ENCODE measurements around the gene GPR18. TPM values are rescaled to one million over a fixed set of nuclear protein-coding genes. Genes with fewer than 3 reads are reported as not detected.
"Not testable (repeated sequence)": the region's sequence is repeated elsewhere in the genome, so short reads cannot be mapped to it uniquely, and the experiment has no call there.

GPR18 gene
- total RNA-seq, 1 donor from 2014 or later, result 0.59 TPM

GRCh38 chr13:99230991-99231390 is 27.2 kb downstream of the GPR18 start:
- Mint-ChIP-seq H3K36me3 (ENCODE audit: low read depth, unreplicated experiment) (peaks cover 2% of the 10 kb centered on the region), H3K9me3 (ENCODE audit: unreplicated experiment) (no peaks in the 10 kb centered on the region), H3K4me1 (ENCODE audit: low read depth, unreplicated experiment) (peaks cover 35% of the 10 kb centered on the region), H3K4me3 (ENCODE audit: unreplicated experiment) (no peak overlapping the region), H3K27me3 (ENCODE audit: low read depth, unreplicated experiment) (no peaks in the 10 kb centered on the region), H3K27ac (ENCODE audit: unreplicated experiment) (no peak overlapping the region)
- DNase-seq (ENCODE audit: low read depth) (no peak), FAIRE-seq (no peak)
- no peak overlapping the region for H3K27ac ChIP-seq (ENCODE audit: low read depth, low read length)
- TF ChIP-seq EZH2 (IDR thresholded peaks at IDR 0.05; ENCODE audit: insufficient read depth, low read length), result no peak
- no peak for TF ChIP-seq CTCF (IDR thresholded peaks at IDR 0.05; ENCODE audit: insufficient read depth, low read depth, low read length)
- H3K9ac ChIP-seq (ENCODE audit: low read length), result no peak overlapping the region
- no peaks in the 10 kb centered on the region for H3K9me3 ChIP-seq (ENCODE audit: insufficient read depth, low read depth, low read length)
- no peak overlapping the region for H2AFZ ChIP-seq (ENCODE audit: low read depth, low read length)
- peaks cover 58% of the 10 kb centered on the region for H4K20me1 ChIP-seq (ENCODE audit: insufficient read depth, low read length)
- H3K4me3 ChIP-seq (ENCODE audit: insufficient read depth, low read depth, low read length), result no peak overlapping the region
- peaks cover 54% of the 10 kb centered on the region for H3K79me2 ChIP-seq (ENCODE audit: insufficient read depth, low read length)
- H3K4me2 ChIP-seq (ENCODE audit: low read length), result no peak overlapping the region
- no peaks in the 10 kb centered on the region for H3K27me3 ChIP-seq (ENCODE audit: insufficient read depth, low read length)
- H3K36me3 ChIP-seq (ENCODE audit: insufficient read depth, low read length), result no peaks in the 10 kb centered on the region
- peaks cover 19% of the 10 kb centered on the region for H3K4me1 ChIP-seq (ENCODE audit: insufficient read depth, low read length)

- H3K36me3 Mint-ChIP-seq (ENCODE audit: low read depth, unreplicated experiment); DNase-seq (ENCODE audit: low read depth); H3K27ac ChIP-seq (ENCODE audit: low read depth, low read length); H3K9me3 ChIP-seq (ENCODE audit: insufficient read depth, low read depth, low read length); H3K4me3 Mint-ChIP-seq (ENCODE audit: unreplicated experiment); H3K27me3 Mint-ChIP-seq (ENCODE audit: low read depth, unreplicated experiment); H3K9ac ChIP-seq (ENCODE audit: low read length); FAIRE-seq; H3K36me3 ChIP-seq (ENCODE audit: insufficient read depth, low read length); H3K27me3 ChIP-seq (ENCODE audit: insufficient read depth, low read length); H3K4me2 ChIP-seq (ENCODE audit: low read length); H2AFZ ChIP-seq (ENCODE audit: low read depth, low read length); H3K27ac Mint-ChIP-seq (ENCODE audit: unreplicated experiment); H3K4me3 ChIP-seq (ENCODE audit: insufficient read depth, low read depth, low read length); H3K9me3 Mint-ChIP-seq (ENCODE audit: unreplicated experiment): not testable (repeated sequence)
- H3K79me2 ChIP-seq (ENCODE audit: insufficient read depth, low read length), result peaks cover 58% of the 10 kb centered on the region
- H3K4me1 Mint-ChIP-seq (ENCODE audit: low read depth, unreplicated experiment), result peaks cover 35% of the 10 kb centered on the region
- H4K20me1 ChIP-seq (ENCODE audit: insufficient read depth, low read length), result peaks cover 61% of the 10 kb centered on the region
- peaks cover 19% of the 10 kb centered on the region for H3K4me1 ChIP-seq (ENCODE audit: insufficient read depth, low read length)
Measured at GRCh38 chr13:99230588-99230987, 27.6 kb downstream of the GPR18 start.

- Histone ChIP-seq H3K9ac (ENCODE audit: low read length) (peak overlapping the region; percentile 50), H2AFZ (ENCODE audit: low read depth, low read length) (no peak overlapping the region), H3K36me3 (ENCODE audit: insufficient read depth, low read length) (no peaks in the 10 kb centered on the region), H3K4me1 (ENCODE audit: insufficient read depth, low read length) (peaks cover 19% of the 10 kb centered on the region), H3K4me2 (ENCODE audit: low read length) (peak overlapping the region; percentile 83), H3K27me3 (ENCODE audit: insufficient read depth, low read length) (no peaks in the 10 kb centered on the region), H3K9me3 (ENCODE audit: insufficient read depth, low read depth, low read length) (no peaks in the 10 kb centered on the region), H3K4me3 (ENCODE audit: insufficient read depth, low read depth, low read length) (peak overlapping the region; percentile 4), H3K27ac (ENCODE audit: low read depth, low read length) (peak overlapping the region; percentile 62), H4K20me1 (ENCODE audit: insufficient read depth, low read length) (peaks cover 62% of the 10 kb centered on the region), H3K79me2 (ENCODE audit: insufficient read depth, low read length) (peaks cover 68% of the 10 kb centered on the region)
- peak overlapping the region; percentile 59 for H3K27ac Mint-ChIP-seq (ENCODE audit: unreplicated experiment)
- peak overlapping the region; percentile 40 for H3K4me3 Mint-ChIP-seq (ENCODE audit: unreplicated experiment)
- TF ChIP-seq CTCF (IDR thresholded peaks at IDR 0.05; ENCODE audit: insufficient read depth, low read depth, low read length) (no peak), EZH2 (IDR thresholded peaks at IDR 0.05; ENCODE audit: insufficient read depth, low read length) (no peak)
- FAIRE-seq, result peak; percentile 82
- H3K27me3 Mint-ChIP-seq (ENCODE audit: low read depth, unreplicated experiment), result no peaks in the 10 kb centered on the region
- peaks cover 2% of the 10 kb centered on the region for H3K36me3 Mint-ChIP-seq (ENCODE audit: low read depth, unreplicated experiment)
- H3K9me3 Mint-ChIP-seq (ENCODE audit: unreplicated experiment), result no peaks in the 10 kb centered on the region
- peaks cover 39% of the 10 kb centered on the region for H3K4me1 Mint-ChIP-seq (ENCODE audit: low read depth, unreplicated experiment)
- DNase-seq (ENCODE audit: low read depth), result peak; percentile 94
Measured at GRCh38 chr13:99228737-99229691, 29.2 kb downstream of the GPR18 start.

Data from astrocyte (in vitro differentiated cells and primary cell).